Measurements from ENCODE around the gene TLR1. TPM values are rescaled to one million over a fixed set of nuclear protein-coding genes. Genes with fewer than 3 reads are reported as not detected.

Gene TLR1
- total RNA-seq, 3 donors from 2014 or later = 13.1 to 39.7 (median 18.7) TPM

DNA sequence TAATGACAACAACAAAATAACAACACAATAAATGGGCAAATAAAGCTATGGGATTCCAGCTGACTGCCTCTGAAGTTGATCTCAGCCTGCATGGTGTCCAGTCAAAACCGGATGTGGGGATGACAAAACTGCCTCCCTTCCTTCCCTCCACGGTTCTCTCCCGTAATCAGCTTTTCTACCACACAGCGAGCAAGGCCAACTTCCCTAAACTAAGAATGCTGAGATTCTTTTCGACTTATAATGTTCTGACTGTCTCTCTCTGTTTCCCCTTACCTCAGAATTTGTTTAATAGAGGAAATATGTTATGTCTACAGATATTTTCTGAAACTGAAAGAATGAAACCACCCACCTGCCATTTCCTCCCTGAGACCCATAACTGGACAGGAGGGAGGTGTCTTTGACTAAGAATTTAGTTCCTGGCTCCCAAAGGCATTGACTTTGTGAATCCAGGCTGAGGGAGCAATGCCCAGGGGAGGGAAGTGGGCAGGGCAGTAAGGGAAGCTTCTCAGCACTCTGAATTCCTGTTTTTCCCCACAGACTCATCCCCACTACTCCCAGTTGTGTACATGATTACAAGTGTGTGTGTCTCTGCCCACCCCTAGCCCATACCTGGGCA, 1.0 kb upstream of the TLR1 start:
- peak overlapping the region; percentile 1 to 33 (median 3) for H3K4me3 ChIP-seq
- TF ChIP-seq, protein P1, sequence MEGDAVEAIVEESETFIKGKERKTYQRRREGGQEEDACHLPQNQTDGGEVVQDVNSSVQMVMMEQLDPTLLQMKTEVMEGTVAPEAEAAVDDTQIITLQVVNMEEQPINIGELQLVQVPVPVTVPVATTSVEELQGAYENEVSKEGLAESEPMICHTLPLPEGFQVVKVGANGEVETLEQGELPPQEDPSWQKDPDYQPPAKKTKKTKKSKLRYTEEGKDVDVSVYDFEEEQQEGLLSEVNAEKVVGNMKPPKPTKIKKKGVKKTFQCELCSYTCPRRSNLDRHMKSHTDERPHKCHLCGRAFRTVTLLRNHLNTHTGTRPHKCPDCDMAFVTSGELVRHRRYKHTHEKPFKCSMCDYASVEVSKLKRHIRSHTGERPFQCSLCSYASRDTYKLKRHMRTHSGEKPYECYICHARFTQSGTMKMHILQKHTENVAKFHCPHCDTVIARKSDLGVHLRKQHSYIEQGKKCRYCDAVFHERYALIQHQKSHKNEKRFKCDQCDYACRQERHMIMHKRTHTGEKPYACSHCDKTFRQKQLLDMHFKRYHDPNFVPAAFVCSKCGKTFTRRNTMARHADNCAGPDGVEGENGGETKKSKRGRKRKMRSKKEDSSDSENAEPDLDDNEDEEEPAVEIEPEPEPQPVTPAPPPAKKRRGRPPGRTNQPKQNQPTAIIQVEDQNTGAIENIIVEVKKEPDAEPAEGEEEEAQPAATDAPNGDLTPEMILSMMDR (IDR thresholded peaks at IDR 0.05) = no peak
- no peak for TF ChIP-seq POLR2A (IDR thresholded peaks at IDR 0.05)
- no peak for TF ChIP-seq POLR2AphosphoS5 (IDR thresholded peaks at IDR 0.05)
- intact Hi-C loops (cut with DNase I; ENCODE audit: low total_unique reads) = no loop called here

GRCh38 chr4:38803833-38804653, 548 bp downstream of the TLR1 start:
- intact Hi-C loops (cut with DNase I; ENCODE audit: low total_unique reads) = no loop called here
- H3K9me3 ChIP-seq = peaks cover 0 to 12% of the 10 kb centered on the region in 2 donors
- DNase-seq (ENCODE audit: low spot score in 2 of 2) = no peak
- no peaks in the 10 kb centered on the region for H3K36me3 ChIP-seq
- peak overlapping the region; percentile 33 to 57 (median 37) for H3K4me3 ChIP-seq
- peak overlapping the region; percentile 76 to 81 for H3K27ac ChIP-seq
- H3K27me3 ChIP-seq = no peaks in the 10 kb centered on the region
- peaks cover 0 to 3% of the 10 kb centered on the region in 2 donors for H3K4me1 ChIP-seq
- TF ChIP-seq, protein P1 (IDR thresholded peaks at IDR 0.05) = no peak
- TF ChIP-seq POLR2A (IDR thresholded peaks at IDR 0.05) (no peak), POLR2AphosphoS5 (IDR thresholded peaks at IDR 0.05) (no peak)

More for the DNA sequence above, 1.0 kb upstream of the TLR1 start:
- H3K4me1 ChIP-seq = peaks cover 0 to 3% of the 10 kb centered on the region in 2 donors
- H3K9me3 ChIP-seq = peaks cover 0 to 12% of the 10 kb centered on the region in 2 donors
- DNase-seq (ENCODE audit: low spot score in 2 of 2) = no peak
- H3K36me3 ChIP-seq = no peaks in the 10 kb centered on the region
- H3K27ac ChIP-seq = peak overlapping the region; percentile 77 to 81
- no peaks in the 10 kb centered on the region for H3K27me3 ChIP-seq

- peaks cover 0 to 12% of the 10 kb centered on the region in 2 donors for H3K9me3 ChIP-seq
- DNase-seq (ENCODE audit: low spot score in 2 of 2) = no peak
- no peaks in the 10 kb centered on the region for H3K36me3 ChIP-seq
- no peak overlapping the region for H3K27ac ChIP-seq
- H3K4me3 ChIP-seq = peak overlapping the region in 2 of 3 donors; percentile 33 to 40
- TF ChIP-seq, protein P1 (IDR thresholded peaks at IDR 0.05) = no peak
- TF ChIP-seq POLR2AphosphoS5 (IDR thresholded peaks at IDR 0.05) = no peak
- H3K27me3 ChIP-seq = no peaks in the 10 kb centered on the region
- H3K4me1 ChIP-seq = peaks cover 0 to 3% of the 10 kb centered on the region in 2 donors
- intact Hi-C loops (cut with DNase I; ENCODE audit: low total_unique reads) = no loop called here
Measured at GRCh38 chr4:38802561-38803355, 1.8 kb downstream of the TLR1 start.

GRCh38 chr4:38800961-38801450, 3.6 kb downstream of the TLR1 start:
- Histone ChIP-seq H3K27me3 (no peaks in the 10 kb centered on the region), H3K4me1 (peaks cover 0 to 3% of the 10 kb centered on the region in 2 donors), H3K36me3 (no peaks in the 10 kb centered on the region), H3K4me3 (no peak overlapping the region), H3K9me3 (peaks cover 0 to 12% of the 10 kb centered on the region in 2 donors), H3K27ac (no peak overlapping the region)
- intact Hi-C loops (cut with DNase I; ENCODE audit: low total_unique reads) = no loop called here
- TF ChIP-seq, protein P1 (IDR thresholded peaks at IDR 0.05) = no peak
- TF ChIP-seq POLR2AphosphoS5 (IDR thresholded peaks at IDR 0.05) = no peak
- no peak for TF ChIP-seq POLR2A (IDR thresholded peaks at IDR 0.05)
- DNase-seq (ENCODE audit: low spot score in 2 of 2) = no peak

Measured in breast epithelium (tissue), 4 donors.